Hepatocyte (in vitro differentiated cells): ENCODE results near the gene IMPACT. TPM values are rescaled to one million over a fixed set of nuclear protein-coding genes. Genes with fewer than 3 reads are reported as not detected.

Experiments
- DNase-seq: peaks from one replicate; pipeline ENCODE4 v3.0.0-alpha.2; 2016; ENCODE audit warnings: low spot score
- H2AFZ ChIP-seq: fragments of 200-600 bp; sonication (generic); 2 replicates; pipeline ENCODE4 v1.6.0; 2016; ENCODE audit warnings: antibody characterized with exemption, mild to moderate bottlenecking
- H3K27ac ChIP-seq: fragments of 200-600 bp; sonication (generic); 2 replicates; pipeline ENCODE4 v1.5.1; 2016; ENCODE audit warnings: mild to moderate bottlenecking
- H3K27me3 ChIP-seq: fragments of 200-600 bp; sonication (generic); 2 replicates; pipeline ENCODE4 v1.6.1; 2016
- H3K36me3 ChIP-seq: fragments of 200-600 bp; sonication (generic); replicated peaks from 2 replicates; pipeline ENCODE4 v1.5.1; 2016; ENCODE audit warnings: low read depth; ENCODE audit not compliant: insufficient read depth
- H3K4me1 ChIP-seq: fragments of 200-600 bp; sonication (generic); 2 replicates; pipeline ENCODE4 v1.5.1; 2016; ENCODE audit warnings: mild to moderate bottlenecking, moderate library complexity; ENCODE audit not compliant: insufficient read depth
- H3K4me2 ChIP-seq: fragments of 200-600 bp; sonication (generic); 2 replicates; pipeline ENCODE4 v1.6.0; 2016
- H3K4me3 ChIP-seq: fragments of 200-600 bp; sonication (generic); 2 replicates; pipeline ENCODE4 v1.5.1; 2016; ENCODE audit warnings: mild to moderate bottlenecking
- H3K79me2 ChIP-seq: fragments of 200-600 bp; sonication (generic); 2 replicates; pipeline ENCODE4 v1.6.0; 2017; ENCODE audit warnings: mild to moderate bottlenecking
- H3K9me2 ChIP-seq: fragments of 200-600 bp; sonication (generic); replicated peaks from 2 replicates; pipeline ENCODE4 v1.6.0; 2017; ENCODE audit warnings: mild to moderate bottlenecking; ENCODE audit not compliant: insufficient read depth
- H3K9me3 ChIP-seq: fragments of 200-600 bp; sonication (generic); 2 replicates; pipeline ENCODE4 v1.5.1; 2016; ENCODE audit warnings: low read depth, mild to moderate bottlenecking
- H4K20me1 ChIP-seq: fragments of 200-600 bp; sonication (generic); 2 replicates; pipeline ENCODE4 v1.6.0; 2016; ENCODE audit warnings: mild to moderate bottlenecking; ENCODE audit not compliant: insufficient read depth, poor library complexity, severe bottlenecking
- EZH2 ChIP-seq: fragments of 200-600 bp; sonication (generic); IDR thresholded peaks from 2 replicates; pipeline ENCODE4 v1.6.1; 2016; ENCODE audit warnings: antibody characterized with exemption, mild to moderate bottlenecking, borderline replicate concordance
- EZH2phosphoT487 ChIP-seq: fragments of 200-600 bp; sonication (generic); IDR thresholded peaks from one replicate; pipeline ENCODE4 v1.6.1; 2018; ENCODE audit warnings: antibody characterized with exemption, mild to moderate bottlenecking, low read depth, moderate library complexity; ENCODE audit not compliant: unreplicated experiment, severe bottlenecking
- WGBS: methylation state at CpG from one replicate; pipeline ENCODE4 v1.1.6; 2016; ENCODE audit warnings: low lambda C conversion rate; ENCODE audit errors: missing lambda C conversion rate; 5-methylcytosine and 5-hydroxymethylcytosine counted together
- polyA plus RNA-seq: library from polyadenylated mRNA; unstranded; fragments of >200 nt; fragmentation: Nextera tagmentation; extraction: Ambion mirVana; gene quantifications from 2 replicates; pipeline ENCODE4 v1.2.1, GENCODE V29; 2016
- total RNA-seq: library from RNA; depleted of rRNA; stranded (reverse); fragments of >200 nt; gene quantifications from 2 replicates; pipeline ENCODE4 v1.2.3, GENCODE V29; 2014
- TF ChIP-seq, protein P1 (sequence below): fragments of 200-600 bp; sonication (generic); IDR thresholded peaks from 2 replicates; pipeline ENCODE4 v1.5.1; 2016; ENCODE audit warnings: antibody characterized with exemption, mild to moderate bottlenecking; ENCODE audit not compliant: poor library complexity

The IMPACT gene
- total and polyA plus RNA-seq, 2 experiments from 2014 or later, result 21.7 to 36.3 TPM

DNA sequence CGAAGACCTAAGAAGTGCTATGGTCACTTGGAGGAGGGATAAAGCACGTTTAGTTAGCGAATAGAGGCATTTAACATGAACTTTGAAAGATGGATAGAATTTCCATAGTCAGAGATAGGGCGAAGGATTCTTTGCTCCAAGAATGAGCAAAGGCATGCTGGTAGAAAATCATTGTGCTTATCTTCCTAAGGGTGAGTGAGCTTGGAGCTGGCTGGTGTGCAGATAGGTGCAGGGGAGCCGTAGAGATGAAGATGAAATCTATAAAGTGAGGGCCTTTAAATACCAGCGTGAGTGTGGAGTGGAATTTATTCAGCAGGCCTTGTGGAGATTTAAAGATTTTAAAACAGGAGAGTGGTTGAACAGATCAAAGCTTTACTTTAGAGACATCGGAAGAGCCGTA lies 35.5 kb downstream of the IMPACT start:
- Histone ChIP-seq H4K20me1 (no peaks in the 10 kb centered on the region), H3K9me3 (no peaks in the 10 kb centered on the region), H3K4me1 (no peaks in the 10 kb centered on the region), H2AFZ (no peak overlapping the region), H3K27ac (no peak overlapping the region), H3K9me2 (no peaks in the 10 kb centered on the region), H3K27me3 (no peaks in the 10 kb centered on the region), H3K36me3 (no peaks in the 10 kb centered on the region), H3K4me2 (no peak overlapping the region), H3K4me3 (no peak overlapping the region), H3K79me2 (no peaks in the 10 kb centered on the region)
- no peak for TF ChIP-seq EZH2
- TF ChIP-seq, protein P1, sequence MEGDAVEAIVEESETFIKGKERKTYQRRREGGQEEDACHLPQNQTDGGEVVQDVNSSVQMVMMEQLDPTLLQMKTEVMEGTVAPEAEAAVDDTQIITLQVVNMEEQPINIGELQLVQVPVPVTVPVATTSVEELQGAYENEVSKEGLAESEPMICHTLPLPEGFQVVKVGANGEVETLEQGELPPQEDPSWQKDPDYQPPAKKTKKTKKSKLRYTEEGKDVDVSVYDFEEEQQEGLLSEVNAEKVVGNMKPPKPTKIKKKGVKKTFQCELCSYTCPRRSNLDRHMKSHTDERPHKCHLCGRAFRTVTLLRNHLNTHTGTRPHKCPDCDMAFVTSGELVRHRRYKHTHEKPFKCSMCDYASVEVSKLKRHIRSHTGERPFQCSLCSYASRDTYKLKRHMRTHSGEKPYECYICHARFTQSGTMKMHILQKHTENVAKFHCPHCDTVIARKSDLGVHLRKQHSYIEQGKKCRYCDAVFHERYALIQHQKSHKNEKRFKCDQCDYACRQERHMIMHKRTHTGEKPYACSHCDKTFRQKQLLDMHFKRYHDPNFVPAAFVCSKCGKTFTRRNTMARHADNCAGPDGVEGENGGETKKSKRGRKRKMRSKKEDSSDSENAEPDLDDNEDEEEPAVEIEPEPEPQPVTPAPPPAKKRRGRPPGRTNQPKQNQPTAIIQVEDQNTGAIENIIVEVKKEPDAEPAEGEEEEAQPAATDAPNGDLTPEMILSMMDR, result no peak
- no peak for TF ChIP-seq EZH2phosphoT487
- 78% methylated on average over 8 of the region's 8 CpGs for WGBS
- no peak for DNase-seq

DNA sequence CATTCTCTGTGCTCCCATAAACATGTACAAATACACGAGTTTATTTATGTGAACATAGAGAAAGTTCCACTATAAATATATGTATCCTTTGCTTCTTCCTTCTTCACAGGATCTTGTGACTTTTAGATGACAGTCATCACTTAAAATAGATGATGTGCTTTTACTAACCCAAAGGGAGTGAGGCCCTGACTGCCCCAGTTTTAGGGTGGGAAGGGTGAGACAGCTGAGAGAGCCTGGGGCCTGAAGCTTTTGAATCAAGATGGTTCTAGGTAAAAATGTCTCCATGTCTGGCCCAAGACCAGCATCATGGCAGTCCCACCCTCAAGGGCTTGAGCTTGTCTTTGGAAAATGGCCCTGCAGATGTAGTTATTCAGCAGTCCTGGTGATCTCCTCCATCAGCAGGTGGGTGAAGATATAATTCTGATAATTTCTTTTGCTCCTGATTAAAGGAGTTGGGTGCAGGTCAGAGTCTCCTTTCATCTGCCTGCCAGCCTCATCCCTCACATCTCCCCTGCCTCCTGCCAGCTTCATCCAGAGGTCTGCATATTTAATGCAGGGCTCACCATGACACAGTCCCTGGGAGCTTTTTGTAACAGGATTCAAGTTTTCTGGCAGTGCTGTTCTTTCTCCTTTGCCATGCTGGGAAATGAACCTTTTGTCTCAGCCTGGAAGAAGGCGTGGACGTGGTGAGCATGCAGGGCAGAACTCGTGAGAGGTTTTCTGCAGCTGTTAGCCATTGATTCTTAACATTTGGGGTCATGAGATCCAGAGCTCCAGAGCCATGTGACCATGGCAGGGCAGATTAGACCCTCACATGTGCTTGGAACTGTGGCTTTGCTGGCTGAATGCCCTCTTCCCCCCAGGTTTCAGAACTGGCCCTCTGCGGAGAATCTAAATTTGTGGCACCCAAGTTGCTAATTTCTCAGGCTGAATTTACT lies 36.6 kb downstream of the IMPACT start:
- no peak for TF ChIP-seq EZH2phosphoT487
- TF ChIP-seq, protein P1, result no peak
- TF ChIP-seq EZH2, result no peak
- Histone ChIP-seq H3K4me2 (no peak overlapping the region), H3K9me3 (no peaks in the 10 kb centered on the region), H3K4me3 (no peak overlapping the region), H3K27ac (no peak overlapping the region), H3K4me1 (no peaks in the 10 kb centered on the region), H2AFZ (no peak overlapping the region), H4K20me1 (no peaks in the 10 kb centered on the region), H3K79me2 (no peaks in the 10 kb centered on the region), H3K36me3 (no peaks in the 10 kb centered on the region), H3K27me3 (no peaks in the 10 kb centered on the region), H3K9me2 (no peaks in the 10 kb centered on the region)
- DNase-seq, result no peak
- 80% methylated on average over 5 of the region's 5 CpGs for WGBS

DNA sequence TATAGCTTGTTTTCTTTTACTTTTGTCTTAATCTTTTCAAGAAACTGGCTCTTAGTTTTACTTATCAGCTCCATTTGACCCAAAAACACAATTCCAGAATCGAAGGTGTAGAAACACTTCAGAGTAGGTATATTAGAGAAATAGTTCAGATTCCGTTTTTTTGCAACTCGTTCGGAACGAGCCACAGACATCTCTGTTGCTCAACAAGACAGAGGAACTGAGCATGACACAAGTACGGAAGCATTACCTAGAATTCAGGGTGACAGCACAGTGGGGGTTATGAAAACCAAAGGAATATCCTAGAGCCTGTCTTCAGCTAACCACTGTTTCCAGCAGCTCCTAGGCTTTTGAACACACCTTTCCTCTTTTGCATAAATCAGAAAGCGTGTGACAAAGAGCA lies 39.0 kb downstream of the IMPACT start:
- H3K4me2 ChIP-seq, result no peak overlapping the region
- H3K9me3 ChIP-seq, result no peaks in the 10 kb centered on the region
- H3K4me1 ChIP-seq, result no peaks in the 10 kb centered on the region
- no peak for DNase-seq
- TF ChIP-seq EZH2 (no peak), EZH2phosphoT487 (no peak)
- TF ChIP-seq, protein P1, result no peak
- H3K27ac ChIP-seq, result no peak overlapping the region
- no peaks in the 10 kb centered on the region for H4K20me1 ChIP-seq
- H3K4me3 ChIP-seq, result no peak overlapping the region
- no peaks in the 10 kb centered on the region for H3K27me3 ChIP-seq
- no peaks in the 10 kb centered on the region for H3K9me2 ChIP-seq
- H2AFZ ChIP-seq, result no peak overlapping the region
- 92% methylated on average over 7 of the region's 7 CpGs for WGBS
- H3K36me3 ChIP-seq, result no peaks in the 10 kb centered on the region
- no peaks in the 10 kb centered on the region for H3K79me2 ChIP-seq
